A673 (cell line): ENCODE data around the gene MRM1. TPM values are rescaled to one million over a fixed set of nuclear protein-coding genes. Genes with fewer than 3 reads are reported as not detected.

ENCODE experiments used
- BruUV-seq: library from RNA; stranded (reverse); fragments of 400-500 nt; replicated peaks from 2 replicates; lab custom pipeline; 2021; lab: Mats Ljungman, UMichigan
- CTCF ChIA-PET: fragments of 300-600 bp; sonication (Branson Sonifier 250); formaldehyde crosslinking; loops from one replicate; lab custom pipeline; 2022; ENCODE audit warnings: antibody characterized with exemption; lab: Charles Lee
- POLR2A ChIA-PET: fragments of 300-600 bp; sonication (Branson Sonifier 250); formaldehyde crosslinking; loops from one replicate; lab custom pipeline; 2022; ENCODE audit warnings: antibody characterized with exemption; ENCODE audit not compliant: low non-redundant PET; lab: Charles Lee
- DNase-seq: peaks from one replicate; pipeline ENCODE4 v3.0.0-alpha.2; 2015; ENCODE audit warnings: low spot score
- H3K27ac ChIP-seq: fragments of 200-600 bp; sonication (generic); 2 replicates; pipeline ENCODE4 v1.5.1; 2016; ENCODE audit warnings: mixed run types, low read depth, mild to moderate bottlenecking, mixed read lengths, antibody characterized with exemption, low read length; ENCODE audit not compliant: poor library complexity, severe bottlenecking
- H3K27me3 ChIP-seq: fragments of 200-600 bp; sonication (generic); replicated peaks from 2 replicates; pipeline ENCODE4 v1.6.1; 2017; ENCODE audit warnings: mixed run types, low read depth, mild to moderate bottlenecking, mixed read lengths, antibody characterized with exemption, low read length; ENCODE audit not compliant: insufficient read depth, poor library complexity
- H3K36me3 ChIP-seq: fragments of 200-600 bp; sonication (generic); 2 replicates; pipeline ENCODE4 v1.6.1; 2016; ENCODE audit warnings: mixed run types, mild to moderate bottlenecking, mixed read lengths, antibody characterized with exemption, low read length; ENCODE audit not compliant: insufficient read depth, poor library complexity, severe bottlenecking
- H3K4me1 ChIP-seq: fragments of 200-600 bp; sonication (generic); 2 replicates; pipeline ENCODE4 v1.6.1; 2017; ENCODE audit warnings: mixed run types, mild to moderate bottlenecking, mixed read lengths, antibody characterized with exemption, low read length; ENCODE audit not compliant: insufficient read depth, poor library complexity, severe bottlenecking
- H3K4me3 ChIP-seq: fragments of 200-600 bp; sonication (generic); 2 replicates; pipeline ENCODE4 v1.5.1; 2016; ENCODE audit warnings: low read depth, mixed run types, mild to moderate bottlenecking, mixed read lengths, low read length; ENCODE audit not compliant: poor library complexity, severe bottlenecking
- H3K9me3 ChIP-seq: fragments of 200-600 bp; sonication (generic); 2 replicates; pipeline ENCODE4 v1.6.1; 2016; ENCODE audit warnings: mixed run types, low read depth, mild to moderate bottlenecking, mixed read lengths, antibody characterized with exemption, low read length; ENCODE audit not compliant: poor library complexity, severe bottlenecking
- CTCF ChIP-seq: fragments of 300-800, 200-600 bp; sonication (generic); conservative IDR thresholded peaks from 2 replicates; pipeline ENCODE4 v1.5.1; 2017; ENCODE audit warnings: low read depth, mild to moderate bottlenecking, antibody characterized with exemption, low read length, moderate library complexity, mixed read lengths
- EZH2 ChIP-seq: fragments of 200-600 bp; sonication (generic); IDR thresholded peaks from 2 replicates; pipeline ENCODE4 v1.6.1; 2017; ENCODE audit warnings: borderline replicate concordance, low read depth, mild to moderate bottlenecking, mixed read lengths, antibody characterized with exemption, low read length; ENCODE audit not compliant: poor library complexity, severe bottlenecking
- intact Hi-C: fragments of 100-400 bp; cut with micrococcal nuclease; formaldehyde crosslinking; loops from one replicate; pipeline ENCODE4 v1.10.0; 2022; ENCODE audit not compliant: unreplicated experiment
- total RNA-seq: library from RNA; stranded (reverse); gene quantifications from 2 replicates; pipeline ENCODE4 v1.2.3, GENCODE V29; 2021

The MRM1 gene
- total RNA-seq, 1 experiment from 2014 or later, result 6.5 TPM

DNA sequence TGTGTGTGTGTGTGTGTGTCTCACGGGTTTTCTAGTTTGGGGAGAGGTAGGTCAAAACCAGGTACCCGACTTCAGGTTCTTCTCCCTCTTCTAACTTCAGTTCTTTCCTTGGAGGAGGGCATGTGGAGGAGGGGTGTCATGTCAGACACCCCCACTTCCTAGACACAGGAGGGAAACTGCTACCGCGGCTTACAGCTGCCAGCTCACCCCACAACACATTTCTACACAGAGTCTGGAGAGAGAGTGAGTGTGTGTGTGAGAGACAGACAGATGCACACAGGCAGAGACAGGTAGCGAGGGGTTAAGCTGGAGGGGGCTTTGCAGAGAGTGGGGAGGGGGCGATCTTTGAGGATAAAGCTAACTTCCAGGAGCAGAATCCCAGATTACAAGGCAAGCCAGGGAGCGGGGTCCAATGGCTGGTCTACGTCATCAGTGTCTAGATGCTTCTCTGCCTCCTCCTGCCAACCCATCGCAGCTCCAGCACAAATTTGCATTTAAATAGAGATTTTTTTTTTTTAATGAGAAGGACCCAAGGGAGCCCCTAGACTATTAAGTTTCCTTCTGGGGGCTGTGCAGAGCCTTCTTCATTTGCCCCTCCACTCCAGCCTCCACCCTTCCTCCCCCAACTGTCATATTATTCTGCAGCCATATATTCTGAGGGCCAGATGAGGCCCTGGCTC, 48.9 kb downstream of the MRM1 start:
- no TSS peak for BruUV-seq
- TF ChIP-seq EZH2 (no peak), CTCF (no peak)
- no peak for DNase-seq
- Histone ChIP-seq H3K4me1 (no peaks in the 10 kb centered on the region), H3K9me3 (no peaks in the 10 kb centered on the region), H3K36me3 (no peaks in the 10 kb centered on the region), H3K4me3 (no peak overlapping the region), H3K27me3 (peaks cover 2% of the 10 kb centered on the region), H3K27ac (no peak overlapping the region)
- intact Hi-C loops, result no loop called here
- ChIA-PET POLR2A (interaction anchor here (0.6 kb wide), 1 partner anchor 105 kb away, joined by 3 read pairs; no protein-coding TSS in a partner anchor), CTCF (interaction anchor here (0.7 kb wide), 1 partner anchor 55 kb away, joined by 6 read pairs; no protein-coding TSS in a partner anchor)

- Histone ChIP-seq H3K4me1 (no peaks in the 10 kb centered on the region), H3K9me3 (no peaks in the 10 kb centered on the region), H3K27ac (no peak overlapping the region), H3K36me3 (no peaks in the 10 kb centered on the region), H3K4me3 (no peak overlapping the region), H3K27me3 (no peaks in the 10 kb centered on the region)
- POLR2A ChIA-PET, result no interaction called here
- DNase-seq, result no peak
- CTCF ChIA-PET, result no interaction called here
- no peak for TF ChIP-seq EZH2
- TF ChIP-seq CTCF, result no peak
- intact Hi-C loops, result no loop called here
- BruUV-seq, result no TSS peak
Measured at GRCh38 chr17:36653374-36653773, 52.0 kb downstream of the MRM1 start.

DNA sequence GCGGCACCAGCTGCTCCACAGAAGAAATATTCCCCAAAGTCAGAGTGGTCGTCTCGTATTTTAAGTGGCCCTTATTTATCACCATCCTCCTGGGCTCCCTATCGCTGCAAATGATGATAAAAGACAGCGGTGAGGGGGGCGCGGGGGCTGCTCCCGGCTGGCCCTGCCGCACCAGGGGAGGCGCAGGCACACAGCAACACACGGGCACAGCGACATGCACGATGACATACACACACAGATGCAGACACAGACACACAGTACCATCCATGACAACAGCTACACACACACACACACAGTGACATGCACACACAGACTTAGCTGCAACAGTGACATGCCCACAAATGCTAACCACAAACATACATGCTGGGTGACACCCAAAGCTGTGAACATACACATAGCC, 52.5 kb downstream of the MRM1 start:
- intact Hi-C loops, result no loop called here
- DNase-seq, result no peak
- TF ChIP-seq CTCF (no peak), EZH2 (no peak)
- Histone ChIP-seq H3K36me3 (no peaks in the 10 kb centered on the region), H3K9me3 (no peaks in the 10 kb centered on the region), H3K4me1 (no peaks in the 10 kb centered on the region), H3K27ac (no peak overlapping the region), H3K4me3 (no peak overlapping the region), H3K27me3 (no peaks in the 10 kb centered on the region)
- ChIA-PET POLR2A (no interaction called here), CTCF (no interaction called here)
- BruUV-seq, result no TSS peak
